ENCODE measurements around the gene CRIP1. TPM values are rescaled to one million over a fixed set of nuclear protein-coding genes. Genes with fewer than 3 reads are reported as not detected.

Gene CRIP1
- total and polyA plus RNA-seq, 2 donors (not counting 3 experiments of a cell fraction or from before 2014, with no cell fraction given): 3.1 to 8.1 TPM

GRCh38 chr14:105519946-105520698 is 33.4 kb downstream of the CRIP1 start:
- no peak overlapping the region for H3K9ac ChIP-seq (replicated peaks; ENCODE audit: extremely low read depth, insufficient read depth, low read length)
- no peak overlapping the region for H3K4me2 ChIP-seq (ENCODE audit: insufficient read depth, low read length)
- intact Hi-C loops (cut with micrococcal nuclease) (no loop called here), dilution Hi-C loops (cut with MboI; ENCODE audit: extremely low pct_ligation_motif_present, low sequenced_read_pairs) (no loop called here)
- H4K20me1 ChIP-seq (replicated peaks; ENCODE audit: control insufficient read depth, extremely low read depth, insufficient read depth, low read length): no peaks in the 10 kb centered on the region
- H3K27ac ChIP-seq (ENCODE audit: insufficient read depth, low read depth, low read length): no peak overlapping the region
- DNase-seq (ENCODE audit: low read depth, low spot score) (no peak), FAIRE-seq (no peak)
- peaks cover 5 to 8% of the 10 kb centered on the region in 2 experiments for H3K27me3 ChIP-seq (ENCODE audit: control insufficient read depth in 2 of 2, insufficient read depth in 2 of 2, low read length in 2 of 2)
- ChIA-PET CTCF (no interaction called here), POLR2A (no interaction called here)
- no peaks in the 10 kb centered on the region for H3K9me3 ChIP-seq (replicated peaks; ENCODE audit: control insufficient read depth, insufficient read depth, low read length)
- H2AFZ ChIP-seq (ENCODE audit: low read depth, low read length): no peak overlapping the region
- TF ChIP-seq FOS (IDR thresholded peaks at IDR 0.05; ENCODE audit: borderline replicate concordance, insufficient read depth, low read length) (no peak), GATA2 (IDR thresholded peaks at IDR 0.05; ENCODE audit: insufficient read depth, insufficient read length, low read depth, low read length) (no peak), MYC (IDR thresholded peaks at IDR 0.05; ENCODE audit: low read depth, low read length) (no peak), POLR2A (IDR thresholded peaks at IDR 0.05; ENCODE audit: low read depth, low read length) (no peak), POLR2AphosphoS5 (IDR thresholded peaks at IDR 0.05; ENCODE audit: insufficient read depth, low read depth, low read length) (no peak), EZH2 (IDR thresholded peaks at IDR 0.05; ENCODE audit: borderline replicate concordance, low read depth, low read length, severe bottlenecking) (no peak), CTCF (IDR thresholded peaks at IDR 0.05; ENCODE audit: extremely low read depth in 1 of 2, insufficient read depth in 1 of 2, low read depth in 1 of 2, low read length in 2 of 2) (no peak), JUN (IDR thresholded peaks at IDR 0.05; ENCODE audit: borderline replicate concordance, insufficient read depth, insufficient read length, low read depth) (no peak)
- TF ChIP-seq, protein P1, sequence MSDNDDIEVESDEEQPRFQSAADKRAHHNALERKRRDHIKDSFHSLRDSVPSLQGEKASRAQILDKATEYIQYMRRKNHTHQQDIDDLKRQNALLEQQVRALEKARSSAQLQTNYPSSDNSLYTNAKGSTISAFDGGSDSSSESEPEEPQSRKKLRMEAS (IDR thresholded peaks at IDR 0.05; ENCODE audit: insufficient read depth, insufficient read length): no peak
- no peaks in the 10 kb centered on the region for H3K4me1 ChIP-seq (ENCODE audit: control insufficient read depth, extremely low read depth, insufficient read depth, low read length)
- no peak overlapping the region for H3K4me3 ChIP-seq (replicated peaks in 1 of 3; ENCODE audit: insufficient read depth in 1 of 3, low read depth in 1 of 3, low read length in 3 of 3)
- BruUV-seq (replicated peaks): no TSS peak
- H3K79me2 ChIP-seq (ENCODE audit: control insufficient read depth, insufficient read depth, low read length): no peaks in the 10 kb centered on the region
- no peaks in the 10 kb centered on the region for H3K9me1 ChIP-seq (replicated peaks; ENCODE audit: control insufficient read depth, extremely low read depth, insufficient read depth, low read length)
- H3K36me3 ChIP-seq (ENCODE audit: control insufficient read depth in 2 of 2, extremely low read depth in 1 of 2, insufficient read depth in 2 of 2, low read length in 2 of 2): no peaks in the 10 kb centered on the region

Data from endothelial cell of umbilical vein (primary cell).